COLO668 (cell line): Measurements from ENCODE around the gene PRKAG2.

Experiments
- DNase-seq: peaks from one replicate; lab custom pipeline; 2025; ENCODE audit not compliant: unreplicated experiment; lab: John Stamatoyannopoulos, UW

PRKAG2 gene

GRCh38 chr7:151683615-151684407 lies 193.1 kb downstream of the PRKAG2 start:
- DNase-seq, result no peak

- no peak for DNase-seq
Measured at GRCh38 chr7:151682831-151683614, 193.9 kb downstream of the PRKAG2 start.

GRCh38 chr7:151681726-151682125 lies 195.2 kb downstream of the PRKAG2 start:
- DNase-seq, result no peak

- no peak for DNase-seq
Measured at GRCh38 chr7:151680810-151681209, 196.1 kb downstream of the PRKAG2 start.

GRCh38 chr7:151679881-151680612 lies 196.9 kb downstream of the PRKAG2 start:
- no peak for DNase-seq

- no peak for DNase-seq
Measured at GRCh38 chr7:151679071-151679708, 197.7 kb downstream of the PRKAG2 start.

- no peak for DNase-seq
Measured at GRCh38 chr7:151678227-151678604, 198.7 kb downstream of the PRKAG2 start.

- no peak for DNase-seq
Measured at GRCh38 chr7:151677581-151678226, 199.2 kb downstream of the PRKAG2 start.

GRCh38 chr7:151676759-151677158 lies 200.2 kb downstream of the PRKAG2 start:
- no peak for DNase-seq

- DNase-seq, result no peak
Measured at GRCh38 chr7:151675196-151675920, 201.6 kb downstream of the PRKAG2 start.

GRCh38 chr7:151674161-151674920 lies 202.6 kb downstream of the PRKAG2 start:
- DNase-seq, result no peak

GRCh38 chr7:151673216-151673615 lies 203.7 kb downstream of the PRKAG2 start:
- DNase-seq, result no peak

GRCh38 chr7:151672716-151673115 lies 204.2 kb downstream of the PRKAG2 start:
- no peak for DNase-seq

- no peak for DNase-seq
Measured at GRCh38 chr7:151671514-151671913, 205.4 kb downstream of the PRKAG2 start.

GRCh38 chr7:151669762-151670161 lies 207.2 kb downstream of the PRKAG2 start:
- DNase-seq, result no peak

GRCh38 chr7:151666886-151667285 lies 210.0 kb downstream of the PRKAG2 start:
- no peak for DNase-seq

- DNase-seq, result no peak
Measured at GRCh38 chr7:151665368-151665767, 211.5 kb downstream of the PRKAG2 start.

- DNase-seq, result no peak
Measured at GRCh38 chr7:151664268-151664667, 212.6 kb downstream of the PRKAG2 start.

- DNase-seq, result no peak
Measured at GRCh38 chr7:151663382-151664100, 213.4 kb downstream of the PRKAG2 start.
